Esophagus squamous epithelium (tissue), 4 donors: ENCODE data around the gene CTDSPL.

Experiments
- POLR2A ChIP-seq, 4 donors: fragments of 450-650 bp; IDR thresholded peaks; one replicate each; pipeline ENCODE4 v1.6.1; 2017; ENCODE audit warnings: antibody characterized with exemption in 4 of 4, mild to moderate bottlenecking in 4 of 4, moderate library complexity in 3 of 4
- TF ChIP-seq, protein P1 (sequence below), 6 experiments: fragments of 450-650 bp in 4 of 6; fragments of 200-600 bp in 2 of 6; sonication (generic) in 2 of 6; IDR thresholded peaks; one replicate each; pipeline ENCODE4 v1.5.1; 2016 to 2019; ENCODE audit warnings: antibody characterized with exemption in 6 of 6, mild to moderate bottlenecking in 4 of 6, moderate library complexity in 4 of 6

DNA sequence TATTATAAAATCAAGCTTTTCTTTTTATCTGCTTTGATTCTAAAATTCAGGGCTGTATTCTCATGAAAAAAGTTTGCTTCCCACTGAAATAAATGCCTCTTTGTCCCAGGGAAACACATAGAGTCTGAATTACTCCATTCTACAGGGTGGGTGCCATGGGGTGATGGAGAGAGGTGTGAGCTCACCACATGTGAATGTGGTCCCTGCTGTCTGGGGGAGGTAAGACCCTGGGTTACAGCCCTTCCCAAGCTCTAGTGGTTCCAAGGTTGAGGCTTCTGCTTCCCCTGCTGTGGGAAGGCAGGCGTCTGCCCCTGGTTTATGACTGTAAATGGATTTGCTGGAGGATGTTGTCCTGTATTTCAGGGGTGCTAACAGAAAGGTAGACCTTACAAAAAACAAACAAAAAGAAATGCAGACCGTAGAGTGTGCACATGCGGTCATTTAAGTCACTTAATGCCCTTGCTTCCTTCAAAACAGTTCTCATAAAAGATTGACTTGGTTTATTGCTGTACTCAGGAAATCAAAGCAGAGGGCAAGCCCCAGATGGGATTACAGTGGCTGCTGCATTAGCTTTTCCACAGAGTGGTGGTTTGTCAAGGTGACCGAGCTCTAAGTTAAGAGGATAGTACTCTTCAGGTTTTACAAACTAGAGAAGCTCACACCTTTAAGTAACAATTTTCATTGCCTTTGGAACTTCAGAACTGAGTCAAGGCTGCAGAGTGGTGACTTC is 49.2 kb downstream of the CTDSPL start:
- TF ChIP-seq, protein P1, sequence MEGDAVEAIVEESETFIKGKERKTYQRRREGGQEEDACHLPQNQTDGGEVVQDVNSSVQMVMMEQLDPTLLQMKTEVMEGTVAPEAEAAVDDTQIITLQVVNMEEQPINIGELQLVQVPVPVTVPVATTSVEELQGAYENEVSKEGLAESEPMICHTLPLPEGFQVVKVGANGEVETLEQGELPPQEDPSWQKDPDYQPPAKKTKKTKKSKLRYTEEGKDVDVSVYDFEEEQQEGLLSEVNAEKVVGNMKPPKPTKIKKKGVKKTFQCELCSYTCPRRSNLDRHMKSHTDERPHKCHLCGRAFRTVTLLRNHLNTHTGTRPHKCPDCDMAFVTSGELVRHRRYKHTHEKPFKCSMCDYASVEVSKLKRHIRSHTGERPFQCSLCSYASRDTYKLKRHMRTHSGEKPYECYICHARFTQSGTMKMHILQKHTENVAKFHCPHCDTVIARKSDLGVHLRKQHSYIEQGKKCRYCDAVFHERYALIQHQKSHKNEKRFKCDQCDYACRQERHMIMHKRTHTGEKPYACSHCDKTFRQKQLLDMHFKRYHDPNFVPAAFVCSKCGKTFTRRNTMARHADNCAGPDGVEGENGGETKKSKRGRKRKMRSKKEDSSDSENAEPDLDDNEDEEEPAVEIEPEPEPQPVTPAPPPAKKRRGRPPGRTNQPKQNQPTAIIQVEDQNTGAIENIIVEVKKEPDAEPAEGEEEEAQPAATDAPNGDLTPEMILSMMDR (IDR thresholded peaks at IDR 0.05): no peak
- TF ChIP-seq POLR2A (IDR thresholded peaks at IDR 0.05): no peak
